Stimulated activated CD8-positive, alpha-beta memory T cell treated with anti-CD3 and anti-CD28 coated beads, Interleukin-15, amount 100 ng/mL, for 24 hours (primary cell): ENCODE data around the gene TMEM187.

Experiments
- DNase-seq: peaks from one replicate; pipeline ENCODE4 v3.0.0-alpha.2; 2020; ENCODE audit warnings: low read depth

The TMEM187 gene

GRCh38 chrX:154020536-154021115 is 48.1 kb downstream of the TMEM187 start:
- DNase-seq, result no peak

- DNase-seq, result no peak
Observed at GRCh38 chrX:154021131-154021611, 48.6 kb downstream of the TMEM187 start.

GRCh38 chrX:154022108-154022507 is 49.6 kb downstream of the TMEM187 start:
- no peak for DNase-seq

- no peak for DNase-seq
Observed at GRCh38 chrX:154023276-154024000, 50.9 kb downstream of the TMEM187 start.

GRCh38 chrX:154024271-154024670 is 51.7 kb downstream of the TMEM187 start:
- DNase-seq, result no peak

- DNase-seq, result no peak
Observed at GRCh38 chrX:154025230-154025629, 52.7 kb downstream of the TMEM187 start.

GRCh38 chrX:154026136-154027021 is 53.8 kb downstream of the TMEM187 start:
- no peak for DNase-seq

GRCh38 chrX:154027022-154027402 is 54.5 kb downstream of the TMEM187 start:
- no peak for DNase-seq

- DNase-seq, result no peak
Observed at GRCh38 chrX:154027986-154028385, 55.4 kb downstream of the TMEM187 start.

- DNase-seq, result no peak
Observed at GRCh38 chrX:154028502-154029184, 56.1 kb downstream of the TMEM187 start.

- no peak for DNase-seq
Observed at GRCh38 chrX:154029439-154029838, 56.9 kb downstream of the TMEM187 start.

- no peak for DNase-seq
Observed at GRCh38 chrX:154030266-154030665, 57.7 kb downstream of the TMEM187 start.

GRCh38 chrX:154030715-154031305 is 58.3 kb downstream of the TMEM187 start:
- no peak for DNase-seq

GRCh38 chrX:154032160-154032559 is 59.6 kb downstream of the TMEM187 start:
- no peak for DNase-seq

GRCh38 chrX:154032653-154033052 is 60.1 kb downstream of the TMEM187 start:
- DNase-seq, result no peak
